ENCODE measurements around the gene SLC17A2. TPM values are rescaled to one million over a fixed set of nuclear protein-coding genes. Genes with fewer than 3 reads are reported as not detected.

Gene SLC17A2
- total and polyA plus RNA-seq, 2 donors (not counting 1 experiment from before 2014, with no cell fraction given), result not detected

DNA sequence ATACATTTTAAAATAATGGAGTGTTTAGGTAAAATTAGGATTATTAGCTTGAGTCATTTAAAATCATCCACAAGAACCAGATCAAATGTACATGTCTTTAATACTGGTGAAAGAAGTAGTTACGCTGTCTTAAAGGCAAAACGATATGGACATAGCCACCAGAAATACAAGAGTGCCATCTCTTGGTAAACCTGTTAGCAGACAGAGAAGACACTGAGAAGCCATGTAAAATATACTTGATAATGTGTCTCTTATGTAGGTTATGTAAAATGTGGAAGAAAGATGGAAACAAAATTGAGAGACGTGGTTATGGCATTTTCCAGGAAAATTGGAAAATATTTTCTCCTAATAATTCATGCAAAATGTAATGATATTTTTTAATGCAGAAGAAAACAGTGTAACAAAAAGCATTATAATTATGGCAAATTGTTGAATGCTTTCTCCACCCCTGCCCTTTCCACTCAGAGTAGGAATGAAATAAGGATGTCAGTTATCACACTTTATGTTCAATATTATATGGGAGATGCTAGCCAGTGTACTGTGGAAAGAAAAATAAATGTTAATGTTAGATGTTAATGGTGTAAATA is 12.2 kb upstream of the SLC17A2 start:
- Histone ChIP-seq H3K79me2 (ENCODE audit: control insufficient read depth, insufficient read depth, low read length) (no peaks in the 10 kb centered on the region), H3K9ac (ENCODE audit: low read length) (no peak overlapping the region), H3K27me3 (replicated peaks in 1 of 4; ENCODE audit: control extremely low read depth in 1 of 4, control insufficient read depth in 3 of 4, insufficient read depth in 4 of 4, low read length in 3 of 4) (no peaks in the 10 kb centered on the region), H2AFZ (ENCODE audit: insufficient read depth, low read depth, low read length, poor library complexity, severe bottlenecking) (no peak overlapping the region), H3K27ac (ENCODE audit: low read length in 2 of 2) (no peak overlapping the region), H3K4me1 (ENCODE audit: control insufficient read depth in 2 of 2, insufficient read depth in 2 of 2, low read length in 2 of 2) (no peaks in the 10 kb centered on the region), H3K9me3 (ENCODE audit: control extremely low read depth in 1 of 3, control insufficient read depth in 2 of 3, insufficient read depth in 1 of 3, low read length in 2 of 3) (peaks cover 0 to 7% (median 4%) of the 10 kb centered on the region in 3 donors), H4K20me1 (ENCODE audit: control insufficient read depth, insufficient read depth, low read length, poor library complexity, severe bottlenecking) (no peaks in the 10 kb centered on the region), H3K4me3 (ENCODE audit: control extremely low read depth in 1 of 5, extremely low read depth in 1 of 5, insufficient read depth in 1 of 5, low read depth in 2 of 5, low read length in 4 of 5) (no peak overlapping the region), H3K36me3 (replicated peaks in 1 of 2; ENCODE audit: control extremely low read depth in 1 of 2, control insufficient read depth in 1 of 2, extremely low read depth in 1 of 2, insufficient read depth in 2 of 2, low read length in 1 of 2) (no peaks in the 10 kb centered on the region), H3K4me2 (replicated peaks; ENCODE audit: low read depth, low read length, poor library complexity, severe bottlenecking) (no peak overlapping the region)
- peaks cover 4% of the 10 kb centered on the region for H3K27me3 Mint-ChIP-seq
- intact Hi-C loops (cut with micrococcal nuclease), result loop anchor here (1.0 to 10.0 kb wide), 5 partner anchors 154 to 718 kb away; no protein-coding TSS in a partner anchor
- H3K4me1 Mint-ChIP-seq, result peaks cover 10% of the 10 kb centered on the region
- no peak overlapping the region for H3K27ac Mint-ChIP-seq
- TF ChIP-seq, protein P1, sequence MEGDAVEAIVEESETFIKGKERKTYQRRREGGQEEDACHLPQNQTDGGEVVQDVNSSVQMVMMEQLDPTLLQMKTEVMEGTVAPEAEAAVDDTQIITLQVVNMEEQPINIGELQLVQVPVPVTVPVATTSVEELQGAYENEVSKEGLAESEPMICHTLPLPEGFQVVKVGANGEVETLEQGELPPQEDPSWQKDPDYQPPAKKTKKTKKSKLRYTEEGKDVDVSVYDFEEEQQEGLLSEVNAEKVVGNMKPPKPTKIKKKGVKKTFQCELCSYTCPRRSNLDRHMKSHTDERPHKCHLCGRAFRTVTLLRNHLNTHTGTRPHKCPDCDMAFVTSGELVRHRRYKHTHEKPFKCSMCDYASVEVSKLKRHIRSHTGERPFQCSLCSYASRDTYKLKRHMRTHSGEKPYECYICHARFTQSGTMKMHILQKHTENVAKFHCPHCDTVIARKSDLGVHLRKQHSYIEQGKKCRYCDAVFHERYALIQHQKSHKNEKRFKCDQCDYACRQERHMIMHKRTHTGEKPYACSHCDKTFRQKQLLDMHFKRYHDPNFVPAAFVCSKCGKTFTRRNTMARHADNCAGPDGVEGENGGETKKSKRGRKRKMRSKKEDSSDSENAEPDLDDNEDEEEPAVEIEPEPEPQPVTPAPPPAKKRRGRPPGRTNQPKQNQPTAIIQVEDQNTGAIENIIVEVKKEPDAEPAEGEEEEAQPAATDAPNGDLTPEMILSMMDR (IDR thresholded peaks at IDR 0.05), result peak; percentile 70
- no peak for TF ChIP-seq EZH2 (IDR thresholded peaks at IDR 0.05; ENCODE audit: borderline replicate concordance, insufficient read depth, low read depth, low read length, poor library complexity, severe bottlenecking)
- ChIA-PET POLR2A (no interaction called here), CTCF (interaction anchor here (1.0 to 3.0 kb wide), 12 partner anchors 9 to 719 kb away, joined by 3 to 16 read pairs (median 5); partner anchors contain the start of genes CARMIL1 and TRIM38)
- no peak overlapping the region for H3K4me3 Mint-ChIP-seq
- peak; percentile 47 for ATAC-seq (ENCODE audit: low read depth)
- peaks cover 4% of the 10 kb centered on the region for H3K9me3 Mint-ChIP-seq (ENCODE audit: insufficient read depth)
- peak; percentile 65 for DNase-seq
- WGBS (ENCODE audit: insufficient coverage), result 33% methylated on average over 2 of the region's 3 CpGs

DNA sequence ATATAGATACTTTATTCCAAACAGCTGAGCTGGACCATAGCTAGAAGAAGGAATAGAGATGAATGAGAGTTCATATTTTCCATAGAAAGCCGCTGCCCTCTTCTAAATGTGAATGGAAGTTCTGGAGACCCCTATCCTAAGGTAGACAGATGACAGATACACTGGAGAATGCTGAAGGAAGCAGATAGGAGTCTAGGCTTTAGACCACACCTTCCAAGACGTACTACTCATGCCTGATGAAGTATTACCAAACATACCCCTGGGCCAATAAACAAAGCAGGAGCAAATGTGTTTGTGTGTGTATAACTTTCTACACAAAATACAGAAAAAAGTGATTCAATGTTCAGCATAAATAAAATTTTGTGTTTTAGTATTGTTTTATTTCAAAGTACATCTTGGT is 9.1 kb upstream of the SLC17A2 start:
- ATAC-seq (ENCODE audit: low read depth) (no peak), DNase-seq (no peak)
- ChIA-PET CTCF (interaction anchor here (1.2 to 3.0 kb wide), 3 partner anchors 22 to 220 kb away, joined by 3 to 11 read pairs (median 4); partner anchors contain the start of gene TRIM38), POLR2A (no interaction called here)
- H3K27ac Mint-ChIP-seq, result no peak overlapping the region
- H3K4me3 Mint-ChIP-seq, result no peak overlapping the region
- no peaks in the 10 kb centered on the region for H3K4me1 Mint-ChIP-seq
- no peaks in the 10 kb centered on the region for H3K4me1 ChIP-seq (ENCODE audit: control insufficient read depth in 2 of 2, insufficient read depth in 2 of 2, low read length in 2 of 2)
- H3K79me2 ChIP-seq (ENCODE audit: control insufficient read depth, insufficient read depth, low read length), result no peaks in the 10 kb centered on the region
- no peaks in the 10 kb centered on the region for H3K9me3 ChIP-seq (ENCODE audit: control extremely low read depth in 1 of 3, control insufficient read depth in 2 of 3, insufficient read depth in 1 of 3, low read length in 2 of 3)
- no peak for TF ChIP-seq EZH2 (IDR thresholded peaks at IDR 0.05; ENCODE audit: borderline replicate concordance, insufficient read depth, low read depth, low read length, poor library complexity, severe bottlenecking)
- TF ChIP-seq, protein P1 (IDR thresholded peaks at IDR 0.05), result no peak
- no peak overlapping the region for H3K4me2 ChIP-seq (replicated peaks; ENCODE audit: low read depth, low read length, poor library complexity, severe bottlenecking)
- WGBS (ENCODE audit: insufficient coverage), result 88% methylated on average over 1 of the region's 2 CpGs
- H3K27ac ChIP-seq (ENCODE audit: low read length in 2 of 2), result no peak overlapping the region
- no peaks in the 10 kb centered on the region for H3K9me3 Mint-ChIP-seq (ENCODE audit: insufficient read depth)
- no peak overlapping the region for H3K4me3 ChIP-seq (ENCODE audit: control extremely low read depth in 1 of 5, extremely low read depth in 1 of 5, insufficient read depth in 1 of 5, low read depth in 2 of 5, low read length in 4 of 5)
- no peak overlapping the region for H3K9ac ChIP-seq (ENCODE audit: low read length)
- no peaks in the 10 kb centered on the region for H3K36me3 ChIP-seq (replicated peaks in 1 of 2; ENCODE audit: control extremely low read depth in 1 of 2, control insufficient read depth in 1 of 2, extremely low read depth in 1 of 2, insufficient read depth in 2 of 2, low read length in 1 of 2)
- intact Hi-C loops (cut with micrococcal nuclease), result no loop called here
- H3K27me3 ChIP-seq (replicated peaks in 1 of 4; ENCODE audit: control extremely low read depth in 1 of 4, control insufficient read depth in 3 of 4, insufficient read depth in 4 of 4, low read length in 3 of 4), result no peaks in the 10 kb centered on the region
- no peak overlapping the region for H2AFZ ChIP-seq (ENCODE audit: insufficient read depth, low read depth, low read length, poor library complexity, severe bottlenecking)
- H4K20me1 ChIP-seq (ENCODE audit: control insufficient read depth, insufficient read depth, low read length, poor library complexity, severe bottlenecking), result no peaks in the 10 kb centered on the region
- peaks cover 4% of the 10 kb centered on the region for H3K27me3 Mint-ChIP-seq
